Large intestine (tissue), 1 donor: ENCODE results near the gene RPUSD4. TPM values are rescaled to one million over a fixed set of nuclear protein-coding genes. Genes with fewer than 3 reads are reported as not detected.

Experiments used
- polyA plus RNA-seq: library from polyadenylated mRNA; unstranded; fragments of 120-200 nt; gene quantifications from one replicate; pipeline ENCODE4 v1.2.1, GENCODE V29; 2013

Gene RPUSD4
- polyA plus RNA-seq, 1 donor: 38.8 TPM

Other genes starting within 250 kb of the RPUSD4 start
- gene CDON, start 148.8 kb downstream of the RPUSD4 start, polyA plus RNA-seq: 22.8 TPM
- gene FAM118B, start 132 bp upstream of the RPUSD4 start, polyA plus RNA-seq: 26.8 TPM
- gene SRPRA, start 57.2 kb upstream of the RPUSD4 start, polyA plus RNA-seq: 74.8 TPM
- 39.4 TPM for gene FOXRED1, start 57.5 kb upstream of the RPUSD4 start, polyA plus RNA-seq
- 13.2 TPM for gene TIRAP, start 71.4 kb upstream of the RPUSD4 start, polyA plus RNA-seq
- gene DCPS, start 92.4 kb upstream of the RPUSD4 start, polyA plus RNA-seq: 10.6 TPM
- gene ST3GAL4, start 144.0 kb upstream of the RPUSD4 start, polyA plus RNA-seq: 20.4 TPM